Chondrocyte (in vitro differentiated cells): ENCODE results near the gene KCNF1. TPM values are rescaled to one million over a fixed set of nuclear protein-coding genes. Genes with fewer than 3 reads are reported as not detected.

Source experiments
- DNase-seq: peaks from one replicate; pipeline ENCODE4 v3.0.0; 2021; ENCODE audit warnings: mixed read lengths, low spot score
- H3K27ac Mint-ChIP-seq: one replicate; pipeline ENCODE4 v1.8.0; 2021; ENCODE audit warnings: mild to moderate bottlenecking, moderate library complexity, mixed read lengths; ENCODE audit not compliant: unreplicated experiment
- H3K27me3 Mint-ChIP-seq: 2 replicates; pipeline ENCODE4 v1.8.0; 2021; ENCODE audit warnings: low read depth, mixed read lengths
- H3K36me3 Mint-ChIP-seq: 2 replicates; pipeline ENCODE4 v1.8.0; 2021; ENCODE audit warnings: low read depth, mixed read lengths
- H3K4me1 Mint-ChIP-seq: 2 replicates; pipeline ENCODE4 v1.8.0; 2021; ENCODE audit warnings: low read depth, mild to moderate bottlenecking, mixed read lengths
- H3K4me3 Mint-ChIP-seq: one replicate; pipeline ENCODE4 v1.8.0; 2021; ENCODE audit warnings: mild to moderate bottlenecking, moderate library complexity, mixed read lengths; ENCODE audit not compliant: unreplicated experiment
- H3K9me3 Mint-ChIP-seq: 2 replicates; pipeline ENCODE4 v1.8.0; 2021; ENCODE audit warnings: low read depth, mixed read lengths
- CTCF ChIP-seq: fragments of 200-600 bp; sonication (generic); IDR thresholded peaks from 2 replicates; pipeline ENCODE4 v1.5.0; 2021; ENCODE audit warnings: antibody characterized with exemption, mild to moderate bottlenecking, moderate library complexity
- total RNA-seq: library from RNA; stranded (reverse); gene quantifications from 3 replicates; pipeline ENCODE4 v1.2.1, GENCODE V29; 2021

Gene KCNF1
- total RNA-seq, 1 donor from 2014 or later, result not detected

GRCh38 chr2:10887476-10887875 is 24.3 kb upstream of the KCNF1 start:
- Mint-ChIP-seq H3K4me3 (no peak overlapping the region), H3K36me3 (no peaks in the 10 kb centered on the region), H3K9me3 (no peaks in the 10 kb centered on the region), H3K4me1 (peaks cover 15% of the 10 kb centered on the region), H3K27me3 (peaks cover 20% of the 10 kb centered on the region), H3K27ac (no peak overlapping the region)
- TF ChIP-seq CTCF, result no peak
- no peak for DNase-seq

GRCh38 chr2:10889651-10890215 is 22.0 kb upstream of the KCNF1 start:
- no peaks in the 10 kb centered on the region for H3K9me3 Mint-ChIP-seq
- DNase-seq, result no peak
- H3K4me3 Mint-ChIP-seq, result no peak overlapping the region
- peaks cover 38% of the 10 kb centered on the region for H3K27me3 Mint-ChIP-seq
- H3K27ac Mint-ChIP-seq, result no peak overlapping the region
- no peaks in the 10 kb centered on the region for H3K36me3 Mint-ChIP-seq
- TF ChIP-seq CTCF, result no peak
- H3K4me1 Mint-ChIP-seq, result peaks cover 6% of the 10 kb centered on the region

- H3K9me3 Mint-ChIP-seq, result no peaks in the 10 kb centered on the region
- H3K4me1 Mint-ChIP-seq, result no peaks in the 10 kb centered on the region
- no peak for TF ChIP-seq CTCF
- H3K27ac Mint-ChIP-seq, result no peak overlapping the region
- peaks cover 41% of the 10 kb centered on the region for H3K27me3 Mint-ChIP-seq
- no peaks in the 10 kb centered on the region for H3K36me3 Mint-ChIP-seq
- DNase-seq, result no peak
- H3K4me3 Mint-ChIP-seq, result no peak overlapping the region
These were observed 20.9 kb upstream of the KCNF1 start for GRCh38 chr2:10890706-10891270.

- no peaks in the 10 kb centered on the region for H3K4me1 Mint-ChIP-seq
- no peaks in the 10 kb centered on the region for H3K9me3 Mint-ChIP-seq
- no peak for TF ChIP-seq CTCF
- no peak for DNase-seq
- H3K27me3 Mint-ChIP-seq, result peaks cover 43% of the 10 kb centered on the region
- H3K36me3 Mint-ChIP-seq, result no peaks in the 10 kb centered on the region
- no peak overlapping the region for H3K4me3 Mint-ChIP-seq
- H3K27ac Mint-ChIP-seq, result no peak overlapping the region
These were observed 20.3 kb upstream of the KCNF1 start for GRCh38 chr2:10891390-10891789.

- H3K27ac Mint-ChIP-seq, result no peak overlapping the region
- H3K4me1 Mint-ChIP-seq, result no peaks in the 10 kb centered on the region
- DNase-seq, result no peak
- no peak for TF ChIP-seq CTCF
- peaks cover 44% of the 10 kb centered on the region for H3K27me3 Mint-ChIP-seq
- no peak overlapping the region for H3K4me3 Mint-ChIP-seq
- no peaks in the 10 kb centered on the region for H3K9me3 Mint-ChIP-seq
- no peaks in the 10 kb centered on the region for H3K36me3 Mint-ChIP-seq
These were observed 19.9 kb upstream of the KCNF1 start for GRCh38 chr2:10891848-10892247.
